IMR-90 (cell line): ENCODE results near the gene SLC44A1. TPM values are rescaled to one million over a fixed set of nuclear protein-coding genes. Genes with fewer than 3 reads are reported as not detected.
"Not testable (repeated sequence)": the region's sequence is repeated elsewhere in the genome, so short reads cannot be mapped to it uniquely, and the experiment has no call there.

Source experiments
- ATAC-seq: fragments of 200-7000 bp; cut with Tn5 transposase; 2 replicates; pipeline ENCODE4 v1.9.1; 2020; ENCODE audit warnings: low read depth, mild to moderate bottlenecking, moderate library complexity
- BruUV-seq: library from RNA; stranded (reverse); fragments of 400-500 nt; replicated peaks from 2 replicates; lab custom pipeline; 2021; lab: Mats Ljungman, UMichigan
- CTCF ChIA-PET: fragments of 300-600 bp; formaldehyde crosslinking; extraction: SDS; loops from one replicate; lab custom pipeline; 2021; ENCODE audit warnings: antibody characterized with exemption; lab: Yijun Ruan, JAX
- POLR2A ChIA-PET: fragments of 300-600 bp; sonication (Branson Sonifier 250); formaldehyde crosslinking; loops from one replicate; lab custom pipeline; 2022; ENCODE audit warnings: antibody characterized with exemption; ENCODE audit not compliant: unreplicated experiment; lab: Charles Lee
- DNase-seq: peaks from one replicate; pipeline ENCODE4 v3.0.0; 2013
- H2AFZ ChIP-seq: replicated peaks from 2 replicates; pipeline ENCODE3; 2013; ENCODE audit warnings: low read length, mild to moderate bottlenecking; ENCODE audit not compliant: poor library complexity
- H2AK5ac ChIP-seq: 2 replicates; pipeline ENCODE4 v1.6.1; 2013; ENCODE audit warnings: low read depth, low read length, inconsistent platforms
- H2AK9ac ChIP-seq: replicated peaks from 2 replicates; pipeline ENCODE3; 2013; ENCODE audit warnings: mild to moderate bottlenecking, low read depth, low read length, moderate library complexity; ENCODE audit not compliant: poor library complexity
- H2BK120ac ChIP-seq: 2 replicates; pipeline ENCODE4 v1.6.1; 2013; ENCODE audit warnings: low read depth, low read length, inconsistent platforms
- H2BK15ac ChIP-seq: 3 replicates; pipeline ENCODE4 v1.6.1; 2013; ENCODE audit warnings: low read depth, low read length, inconsistent platforms
- H2BK20ac ChIP-seq: 2 replicates; pipeline ENCODE4 v1.6.1; 2013; ENCODE audit warnings: low read depth, mild to moderate bottlenecking, inconsistent platforms, low read length, moderate library complexity
- H2BK5ac ChIP-seq: 2 replicates; pipeline ENCODE4 v1.6.1; 2013; ENCODE audit warnings: mild to moderate bottlenecking, low read depth, low read length, inconsistent platforms; ENCODE audit not compliant: poor library complexity, severe bottlenecking
- H3K14ac ChIP-seq: replicated peaks from 2 replicates; pipeline ENCODE4 v1.6.1; 2013; ENCODE audit warnings: low read depth, low read length, inconsistent platforms
- H3K18ac ChIP-seq: 2 replicates; pipeline ENCODE4 v1.6.1; 2013; ENCODE audit warnings: low read depth, low read length, control low read depth
- H3K23ac ChIP-seq: 2 replicates; pipeline ENCODE4 v1.6.1; 2013; ENCODE audit warnings: low read depth, low read length, inconsistent platforms
- H3K27ac ChIP-seq: 2 replicates; pipeline ENCODE4 v1.5.1; 2013; ENCODE audit warnings: mild to moderate bottlenecking, control low read depth, low read length; ENCODE audit not compliant: insufficient read depth
- H3K27me3 ChIP-seq: 2 replicates; pipeline ENCODE4 v1.6.1; 2013; ENCODE audit warnings: low read length; ENCODE audit not compliant: control insufficient read depth, insufficient read depth
- H3K36me3 ChIP-seq: 2 replicates; pipeline ENCODE4 v1.6.1; 2013; ENCODE audit warnings: low read length, mixed read lengths; ENCODE audit not compliant: control insufficient read depth, insufficient read depth
- H3K4ac ChIP-seq: 2 replicates; pipeline ENCODE4 v1.6.1; 2013; ENCODE audit warnings: low read depth, low read length, inconsistent platforms
- H3K4me1 ChIP-seq: 2 replicates; pipeline ENCODE4 v1.6.1; 2013; ENCODE audit warnings: low read length, mixed read lengths; ENCODE audit not compliant: control insufficient read depth, insufficient read depth
- H3K4me2 ChIP-seq: 2 replicates; pipeline ENCODE4 v1.6.1; 2013; ENCODE audit warnings: low read depth, mild to moderate bottlenecking, control low read depth, low read length, moderate library complexity
- H3K4me3 ChIP-seq: 2 replicates; pipeline ENCODE4 v1.5.1; 2013; ENCODE audit warnings: low read depth, mild to moderate bottlenecking, control low read depth, low read length, moderate library complexity; ENCODE audit not compliant: insufficient read depth
- H3K56ac ChIP-seq: 2 replicates; pipeline ENCODE4 v1.6.1; 2013; ENCODE audit warnings: low read length, inconsistent platforms; ENCODE audit not compliant: insufficient read depth; ENCODE audit errors: extremely low read depth
- H3K79me1 ChIP-seq, 2 experiments: 2 replicates each; pipeline ENCODE4 v1.6.1; 2013; ENCODE audit warnings: low read length in 2 of 2, inconsistent platforms in 1 of 2, low read depth in 1 of 2
- H3K9ac ChIP-seq: 2 replicates; pipeline ENCODE4 v1.6.1; 2013; ENCODE audit warnings: low read depth, low read length, control low read depth
- H3K9me1 ChIP-seq: 2 replicates; pipeline ENCODE4 v1.6.1; 2013; ENCODE audit warnings: low read length, inconsistent platforms; ENCODE audit not compliant: insufficient read depth
- H3K9me3 ChIP-seq: 2 replicates; pipeline ENCODE4 v1.6.1; 2013; ENCODE audit warnings: low read length; ENCODE audit not compliant: control insufficient read depth, insufficient read depth
- H4K20me1 ChIP-seq: 2 replicates; pipeline ENCODE4 v1.6.1; 2013; ENCODE audit warnings: low read length, inconsistent platforms; ENCODE audit not compliant: insufficient read depth
- H4K5ac ChIP-seq: 2 replicates; pipeline ENCODE4 v1.6.1; 2013; ENCODE audit warnings: mild to moderate bottlenecking, low read depth, low read length, control low read depth
- H4K8ac ChIP-seq, 2 experiments: 2 replicates each; pipeline ENCODE4 v1.6.1; 2013; ENCODE audit warnings: low read depth in 2 of 2, low read length in 2 of 2, control low read depth in 1 of 2, inconsistent platforms in 1 of 2
- H4K91ac ChIP-seq: 2 replicates; pipeline ENCODE4 v1.6.1; 2013; ENCODE audit warnings: low read depth, low read length, inconsistent platforms; ENCODE audit not compliant: insufficient read depth
- RCOR1 ChIP-seq: IDR thresholded peaks from 2 replicates; pipeline ENCODE4 v1.6.1; 2012; ENCODE audit warnings: mild to moderate bottlenecking, low read length, improper control_type of control experiment; ENCODE audit not compliant: insufficient replicate concordance
- USF2 ChIP-seq: fragments of 150-350 bp; IDR thresholded peaks from 2 replicates; pipeline ENCODE4 v1.6.1; 2017; ENCODE audit warnings: mild to moderate bottlenecking, antibody characterized with exemption, low read length, low read depth
- WGBS, 2 experiments: methylation state at CpG; one replicate each; pipeline versions ENCODE4 v1.1.5 to v1.1.7; 2013; ENCODE audit warnings: missing lambda C conversion rate in 2 of 2; ENCODE audit not compliant: insufficient read length in 1 of 2; ENCODE audit errors: extremely low coverage in 2 of 2; 5-methylcytosine and 5-hydroxymethylcytosine counted together
- dilution Hi-C: fragments of 300-500 bp; cut with HindIII; formaldehyde crosslinking; loops from one replicate; pipeline ENCODE4 v1.14.3; 2018; ENCODE audit warnings: low sequenced_read_pairs; ENCODE audit not compliant: unreplicated experiment
- in situ Hi-C: fragments of 300-500 bp; cut with MboI; formaldehyde crosslinking; loops from 3 replicates; pipeline ENCODE4 v1.14.3; 2019; ENCODE audit warnings: low sequenced_read_pairs, inconsistent platforms, mixed read lengths
- intact Hi-C: fragments of 100-400 bp; cut with micrococcal nuclease; formaldehyde crosslinking; loops from 2 replicates; pipeline ENCODE4 v1.10.0; 2022
- polyA plus RNA-seq, 3 experiments: library from polyadenylated mRNA; depleted of rRNA; stranded (reverse); fragments of >200 nt; gene quantifications; 2 replicates each; pipeline ENCODE4 v1.2.3, GENCODE V29; 2012; ENCODE audit warnings: low replicate concordance in 1 of 3
- total RNA-seq: library from RNA; depleted of rRNA; stranded (reverse); fragments of >200 nt; gene quantifications from 2 replicates; pipeline ENCODE4 v1.2.3, GENCODE V29; 2012

SLC44A1 gene
- total and polyA plus RNA-seq, 2 of the 4 experiments (the other 2 are of a cell fraction) = 5.2 to 21.7 TPM

GRCh38 chr9:105264380-105264779, 19.9 kb downstream of the SLC44A1 start (continued):
- TF ChIP-seq USF2 (no peak), RCOR1 (no peak)

GRCh38 chr9:105268254-105268653, 23.8 kb downstream of the SLC44A1 start:
- H3K56ac ChIP-seq, H3K9me3 ChIP-seq, H4K20me1 ChIP-seq, H2BK120ac ChIP-seq, H3K9ac ChIP-seq, H3K9me1 ChIP-seq, H3K4me3 ChIP-seq, H2AFZ ChIP-seq, H3K14ac ChIP-seq, dilution Hi-C loops, H2AK9ac ChIP-seq, DNase-seq, POLR2A ChIA-PET, intact Hi-C loops, H2BK15ac ChIP-seq, H3K27ac ChIP-seq, H4K8ac ChIP-seq, H3K27me3 ChIP-seq, H2BK20ac ChIP-seq, H2AK5ac ChIP-seq, H3K18ac ChIP-seq, H4K5ac ChIP-seq, H3K23ac ChIP-seq, H3K4me2 ChIP-seq, in situ Hi-C loops, H2BK5ac ChIP-seq, H3K4ac ChIP-seq, CTCF ChIA-PET, H3K4me1 ChIP-seq, BruUV-seq, ATAC-seq, H4K91ac ChIP-seq, H3K36me3 ChIP-seq: not testable (repeated sequence)
- WGBS, 2 experiments = no CpG with 5 or more reads among the region's 10 CpGs
- H3K79me1 ChIP-seq = peaks cover 18 to 20% of the 10 kb centered on the region in 2 experiments; a peak in 3 of 4 replicates
